Activated naive CD4-positive, alpha-beta T cell treated with anti-CD3 and anti-CD28 coated beads, Interleukin-2, amount 10 ng/mL, durations not matched to agents 7 days and 5 days (primary cell): Measurements from ENCODE around the gene PSORS1C1.

Experiments
- CTCF ChIA-PET: fragments of 350-600 bp; sonication (Branson Sonifier 250); formaldehyde crosslinking; loops from one replicate; lab custom pipeline; 2021; ENCODE audit warnings: antibody characterized with exemption; lab: Charles Lee
- DNase-seq: peaks from one replicate; pipeline ENCODE4 v3.0.0-alpha.2; 2020
- H3K27ac Mint-ChIP-seq: one replicate; pipeline ENCODE4 v1.8.0; 2021; ENCODE audit warnings: mild to moderate bottlenecking, moderate library complexity, mixed read lengths
- H3K27me3 Mint-ChIP-seq: one replicate; pipeline ENCODE4 v1.8.0; 2021; ENCODE audit warnings: mild to moderate bottlenecking, mixed read lengths
- H3K36me3 Mint-ChIP-seq: one replicate; pipeline ENCODE4 v1.8.0; 2021; ENCODE audit warnings: mixed read lengths
- H3K4me1 Mint-ChIP-seq: one replicate; pipeline ENCODE4 v1.8.0; 2021; ENCODE audit warnings: mixed read lengths
- H3K4me3 Mint-ChIP-seq: one replicate; pipeline ENCODE4 v1.8.0; 2021; ENCODE audit warnings: mild to moderate bottlenecking, moderate library complexity, mixed read lengths
- H3K9me3 Mint-ChIP-seq: one replicate; pipeline ENCODE4 v1.8.0; 2021; ENCODE audit warnings: mixed read lengths

Gene PSORS1C1

DNA sequence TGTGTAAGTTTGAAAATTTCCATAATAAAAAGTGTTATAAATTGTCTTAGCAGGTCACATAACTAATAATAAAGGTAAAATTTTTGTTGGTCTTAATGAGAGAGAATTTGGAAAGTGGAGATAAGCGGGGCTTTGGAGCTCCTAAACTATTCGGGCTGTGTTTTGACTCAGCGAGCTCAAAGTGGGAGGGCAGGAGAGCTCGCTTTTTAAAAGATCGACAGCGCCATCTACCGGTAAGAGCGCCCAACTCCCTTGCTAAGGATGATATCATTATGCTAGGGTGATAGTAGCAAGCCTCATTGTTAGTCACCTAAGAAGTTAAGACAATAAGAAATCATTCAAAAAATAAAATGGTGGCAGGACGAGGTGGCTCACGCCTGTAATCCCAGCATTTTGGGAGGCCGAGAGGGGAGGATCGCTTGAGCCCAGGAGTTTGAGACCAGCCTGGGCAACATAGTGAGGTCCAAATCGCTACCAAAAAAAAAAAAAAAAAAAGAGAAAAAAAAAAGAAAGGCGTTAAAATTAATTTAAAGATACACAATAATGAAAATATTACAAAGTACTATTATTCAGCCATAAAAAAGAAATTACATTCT lies 27.0 kb upstream of the PSORS1C1 start:
- peak; percentile 92 for DNase-seq
- no peaks in the 10 kb centered on the region for H3K36me3 Mint-ChIP-seq
- CTCF ChIA-PET, result interaction anchor here (0.6 to 11.7 kb wide), 27 partner anchors 8 to 606 kb away, joined by 3 to 202 read pairs (median 4); partner anchors contain the start of genes SFTA2, TCF19 and VARS2
- H3K4me1 Mint-ChIP-seq, result peaks cover 7% of the 10 kb centered on the region
- H3K4me3 Mint-ChIP-seq, result no peak overlapping the region
- no peak overlapping the region for H3K27ac Mint-ChIP-seq
- H3K27me3 Mint-ChIP-seq, result peaks cover 46% of the 10 kb centered on the region
- H3K9me3 Mint-ChIP-seq, result no peaks in the 10 kb centered on the region

DNA sequence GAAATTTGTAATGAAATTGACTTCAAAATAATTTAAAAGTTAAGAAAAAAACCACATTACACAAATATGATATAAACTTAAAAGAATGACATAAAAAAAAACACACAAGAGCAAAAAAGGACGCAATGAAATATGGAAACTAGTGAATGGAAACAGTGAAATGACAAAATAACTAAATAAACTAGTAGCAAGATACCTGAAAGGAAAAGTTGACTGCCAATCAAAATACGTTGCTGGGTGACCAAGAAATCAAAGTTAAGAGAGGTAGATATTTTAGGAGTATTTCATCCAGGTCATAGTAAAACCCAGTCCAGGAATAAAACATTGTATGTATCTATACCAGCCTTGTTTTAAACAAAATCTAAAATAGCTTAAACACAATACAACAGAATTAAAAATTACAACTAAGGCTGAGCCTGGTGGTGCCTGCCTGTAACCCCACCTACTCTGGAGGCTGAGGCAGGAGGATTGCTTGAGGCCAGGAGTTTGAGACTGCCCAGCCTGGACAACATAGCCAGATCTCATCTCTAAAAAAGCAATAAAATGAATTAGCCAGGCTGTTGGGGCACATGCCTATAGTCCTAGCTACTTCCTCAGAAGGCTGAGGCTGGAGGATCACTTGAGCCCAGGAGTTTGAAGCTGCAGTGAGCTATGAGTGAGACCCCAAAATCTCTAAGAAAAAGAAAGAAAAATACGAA lies 24.2 kb upstream of the PSORS1C1 start:
- H3K4me1 Mint-ChIP-seq, result peaks cover 26% of the 10 kb centered on the region
- no peak overlapping the region for H3K27ac Mint-ChIP-seq
- H3K27me3 Mint-ChIP-seq, result peaks cover 23% of the 10 kb centered on the region
- H3K9me3 Mint-ChIP-seq, result no peaks in the 10 kb centered on the region
- DNase-seq, result no peak
- CTCF ChIA-PET, result interaction anchor here (2.5 kb wide), 1 partner anchor 11 kb away, joined by 8 read pairs; no protein-coding TSS in a partner anchor
- H3K36me3 Mint-ChIP-seq, result peaks cover 3% of the 10 kb centered on the region
- H3K4me3 Mint-ChIP-seq, result no peak overlapping the region

DNA sequence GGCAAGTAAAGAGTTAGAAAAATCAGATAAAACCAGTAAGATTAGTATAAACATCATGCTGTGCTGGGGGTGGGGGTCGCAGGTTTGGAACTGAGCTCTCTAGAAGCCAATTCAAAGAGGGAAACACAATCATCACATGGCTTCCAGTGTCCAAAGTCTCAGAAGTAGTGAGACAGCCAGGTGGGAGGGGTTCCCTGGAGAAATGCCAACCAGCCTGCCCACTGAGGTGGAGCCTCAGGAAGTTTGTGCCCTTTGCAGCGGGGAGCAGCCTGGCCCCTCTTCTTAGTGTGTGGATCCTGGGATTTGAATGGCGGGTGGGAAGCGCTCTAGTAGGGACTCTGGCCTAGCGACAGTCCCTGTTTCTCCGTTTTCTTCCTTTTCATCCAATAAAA lies 23.6 kb upstream of the PSORS1C1 start:
- DNase-seq, result no peak
- peaks cover 31% of the 10 kb centered on the region for H3K4me1 Mint-ChIP-seq
- H3K27me3 Mint-ChIP-seq, result peaks cover 20% of the 10 kb centered on the region

DNA sequence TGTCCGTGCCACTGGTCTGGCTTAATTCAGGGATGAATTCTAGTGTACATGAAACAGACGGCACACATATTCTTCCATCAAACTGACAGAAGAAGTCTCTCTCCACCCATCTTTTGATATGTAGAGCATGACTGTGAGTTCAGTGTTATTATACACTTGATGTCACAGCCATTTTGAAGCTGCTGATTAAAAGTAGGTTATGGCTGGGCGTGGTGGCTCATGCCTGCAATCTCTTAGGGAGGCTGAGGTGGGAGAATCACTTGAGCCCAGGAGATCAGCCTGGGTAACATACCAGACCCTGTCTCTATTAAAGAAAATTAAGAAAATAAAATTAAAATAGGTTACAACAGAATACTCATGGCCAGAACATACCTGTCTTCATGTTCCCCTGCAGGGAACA lies 22.9 kb upstream of the PSORS1C1 start:
- CTCF ChIA-PET, result interaction anchor here (2.5 kb wide), 1 partner anchor 12 kb away, joined by 8 read pairs; no protein-coding TSS in a partner anchor
- H3K27ac Mint-ChIP-seq, result no peak overlapping the region

More for the DNA sequence above, 23.6 kb upstream of the PSORS1C1 start:
- Mint-ChIP-seq H3K36me3 (peaks cover 3% of the 10 kb centered on the region), H3K27ac (no peak overlapping the region), H3K4me3 (no peak overlapping the region), H3K9me3 (no peaks in the 10 kb centered on the region)
- CTCF ChIA-PET, result interaction anchor here (2.5 kb wide), 1 partner anchor 11 kb away, joined by 8 read pairs; no protein-coding TSS in a partner anchor

DNA sequence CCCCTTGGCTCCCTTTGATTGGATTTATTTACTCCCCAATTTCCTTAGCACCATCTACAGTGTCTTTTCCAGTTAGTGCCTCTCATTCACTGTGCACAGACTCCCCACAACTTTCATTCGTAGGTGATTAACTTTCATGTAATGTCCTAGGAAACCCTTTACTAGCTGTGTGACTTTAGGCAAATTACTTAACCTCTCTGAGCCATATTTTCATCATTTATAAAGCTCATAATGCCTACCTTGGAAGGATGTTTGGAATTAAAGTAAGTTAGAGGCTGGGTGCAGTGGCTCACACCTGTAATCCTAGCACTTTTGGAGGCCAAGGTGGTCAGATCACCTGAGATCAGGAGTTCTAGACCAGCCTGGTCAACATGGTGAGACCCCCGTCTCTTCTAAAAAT lies 22.4 kb upstream of the PSORS1C1 start:
- H3K27ac Mint-ChIP-seq, result no peak overlapping the region
- no peak for DNase-seq
- H3K4me1 Mint-ChIP-seq, result peaks cover 35% of the 10 kb centered on the region
- peaks cover 3% of the 10 kb centered on the region for H3K36me3 Mint-ChIP-seq
- H3K27me3 Mint-ChIP-seq, result peaks cover 17% of the 10 kb centered on the region
- H3K9me3 Mint-ChIP-seq, result no peaks in the 10 kb centered on the region
- no peak overlapping the region for H3K4me3 Mint-ChIP-seq
- CTCF ChIA-PET, result interaction anchor here (1.4 to 2.5 kb wide), 2 partner anchors 10 to 13 kb away, joined by 4 to 8 read pairs; no protein-coding TSS in a partner anchor

More for the DNA sequence above, 22.9 kb upstream of the PSORS1C1 start:
- Mint-ChIP-seq H3K9me3 (no peaks in the 10 kb centered on the region), H3K4me1 (peaks cover 35% of the 10 kb centered on the region), H3K4me3 (no peak overlapping the region), H3K27me3 (peaks cover 17% of the 10 kb centered on the region), H3K36me3 (peaks cover 3% of the 10 kb centered on the region)
- no peak for DNase-seq

DNA sequence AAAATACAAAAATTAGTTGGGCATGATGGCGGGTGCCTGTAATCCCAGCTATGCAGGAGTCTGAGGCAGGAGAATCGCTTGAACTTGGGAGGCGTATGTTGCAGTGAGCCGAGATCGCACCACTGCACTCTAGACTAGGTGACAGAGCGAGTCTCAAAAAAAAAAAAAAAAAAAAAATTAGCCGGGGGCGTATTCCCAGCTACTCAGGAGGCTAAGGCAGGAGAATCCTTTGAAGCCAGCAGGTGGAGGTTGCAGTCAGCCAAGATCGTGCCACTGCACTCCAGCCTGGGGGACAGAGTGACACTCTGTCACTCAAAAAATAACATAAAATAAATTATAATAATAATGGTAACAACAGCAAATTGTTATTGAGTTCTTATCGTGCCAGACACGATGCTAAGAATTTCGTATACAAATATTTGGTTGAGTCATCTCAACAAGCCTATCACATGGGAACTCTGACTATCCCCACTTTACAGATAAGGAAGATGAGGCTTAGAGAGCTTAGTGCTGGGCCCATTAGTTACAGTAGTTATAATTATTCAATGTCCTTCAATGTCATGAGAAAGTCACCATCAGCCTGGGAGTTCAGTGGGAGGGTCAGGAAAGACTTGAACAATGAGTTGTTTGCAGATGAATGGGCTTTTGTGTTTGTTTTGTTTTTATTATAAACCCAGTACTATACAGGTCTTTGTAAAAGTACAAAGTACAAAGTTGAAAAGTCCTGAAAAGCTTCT lies 21.7 kb upstream of the PSORS1C1 start:
- CTCF ChIA-PET, result interaction anchor here (0.7 to 2.5 kb wide), 7 partner anchors 10 to 560 kb away, joined by 3 to 13 read pairs (median 4); no protein-coding TSS in a partner anchor
- no peak overlapping the region for H3K4me3 Mint-ChIP-seq
- no peak overlapping the region for H3K27ac Mint-ChIP-seq
- no peaks in the 10 kb centered on the region for H3K9me3 Mint-ChIP-seq
- peaks cover 3% of the 10 kb centered on the region for H3K36me3 Mint-ChIP-seq
- peaks cover 13% of the 10 kb centered on the region for H3K27me3 Mint-ChIP-seq
- H3K4me1 Mint-ChIP-seq, result peaks cover 37% of the 10 kb centered on the region
- DNase-seq, result no peak

DNA sequence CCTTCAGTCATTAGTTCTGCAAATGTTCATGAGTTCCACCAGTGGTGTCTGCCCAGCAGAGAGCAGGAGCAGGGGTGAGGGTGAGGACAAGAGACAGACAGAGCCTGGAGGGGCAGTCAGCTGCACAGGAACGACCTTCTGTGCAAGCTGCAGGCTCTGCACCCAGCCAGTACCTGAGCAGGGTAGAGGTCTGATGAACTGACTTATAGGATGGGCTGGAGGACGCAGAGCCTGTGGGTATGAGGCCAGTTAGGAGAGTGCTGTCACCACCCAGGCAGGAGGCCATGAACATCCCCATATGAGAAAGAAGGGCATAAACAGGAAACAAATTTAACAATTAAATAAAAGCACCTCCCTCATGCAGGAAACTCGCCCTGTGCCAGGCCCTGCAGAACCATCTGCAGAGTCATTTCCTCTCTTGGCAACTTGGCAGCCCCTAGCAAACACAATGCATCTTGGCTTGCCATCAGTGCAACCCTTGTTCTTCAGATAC lies 20.2 kb upstream of the PSORS1C1 start:
- H3K36me3 Mint-ChIP-seq, result peaks cover 3% of the 10 kb centered on the region
- H3K27me3 Mint-ChIP-seq, result peaks cover 13% of the 10 kb centered on the region
- no peaks in the 10 kb centered on the region for H3K9me3 Mint-ChIP-seq
- CTCF ChIA-PET, result interaction anchor here (1.5 to 1.7 kb wide), 3 partner anchors 15 to 272 kb away, joined by 3 to 13 read pairs (median 4); no protein-coding TSS in a partner anchor
- peak; percentile 60 for DNase-seq
- peak overlapping the region; percentile 91 for H3K27ac Mint-ChIP-seq
- peaks cover 37% of the 10 kb centered on the region for H3K4me1 Mint-ChIP-seq
- H3K4me3 Mint-ChIP-seq, result no peak overlapping the region

DNA sequence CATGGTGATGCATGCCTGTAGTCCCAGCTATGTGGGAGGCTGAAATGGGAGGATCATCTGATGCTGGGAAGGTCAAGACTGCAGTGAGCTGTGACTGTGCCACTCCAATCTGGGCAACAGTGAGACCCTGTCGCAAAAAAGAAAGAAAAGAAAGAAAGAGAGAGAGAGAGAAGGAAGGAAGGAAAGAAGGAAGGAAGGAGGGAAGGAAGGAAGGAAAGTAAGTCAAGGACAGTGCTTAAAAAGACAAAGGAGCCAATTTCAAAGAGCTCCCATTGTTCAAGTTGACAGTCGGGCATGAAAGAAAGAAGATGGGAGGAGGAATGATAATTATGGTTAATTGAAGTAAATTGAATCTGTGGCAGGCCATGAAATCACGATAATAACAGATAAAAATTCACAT lies 18.4 kb upstream of the PSORS1C1 start:
- H3K9me3 Mint-ChIP-seq, result no peaks in the 10 kb centered on the region
- H3K27ac Mint-ChIP-seq, result no peak overlapping the region
- peaks cover 3% of the 10 kb centered on the region for H3K36me3 Mint-ChIP-seq
- peaks cover 37% of the 10 kb centered on the region for H3K4me1 Mint-ChIP-seq
- peaks cover 6% of the 10 kb centered on the region for H3K27me3 Mint-ChIP-seq
- DNase-seq, result no peak
- H3K4me3 Mint-ChIP-seq, result no peak overlapping the region
- CTCF ChIA-PET, result interaction anchor here (1.6 kb wide), 1 partner anchor 9 kb away, joined by 8 read pairs; no protein-coding TSS in a partner anchor

DNA sequence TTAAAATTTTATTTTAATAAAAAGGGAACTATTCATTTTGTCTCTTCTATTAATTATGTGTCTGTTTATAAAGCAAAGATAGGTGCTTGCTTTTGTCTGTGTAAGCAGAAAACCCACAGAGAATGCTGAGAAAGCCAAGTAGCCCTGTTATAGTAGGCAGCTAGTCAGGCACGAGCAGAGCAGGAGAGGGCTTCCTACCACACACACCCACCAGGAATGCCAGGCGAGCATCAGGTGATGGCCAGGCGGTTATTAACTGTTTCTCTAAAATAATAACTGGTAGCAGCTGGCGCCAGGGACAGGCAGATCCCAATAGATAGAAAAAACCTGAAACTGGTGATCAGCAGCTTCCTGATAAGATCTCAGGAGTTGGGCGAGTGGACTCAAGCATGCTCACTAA lies 17.9 kb upstream of the PSORS1C1 start:
- Mint-ChIP-seq H3K27ac (no peak overlapping the region), H3K4me1 (peaks cover 37% of the 10 kb centered on the region), H3K4me3 (no peak overlapping the region), H3K9me3 (no peaks in the 10 kb centered on the region), H3K36me3 (peaks cover 3% of the 10 kb centered on the region), H3K27me3 (peaks cover 9% of the 10 kb centered on the region)
- DNase-seq, result no peak
- CTCF ChIA-PET, result interaction anchor here (1.6 kb wide), 1 partner anchor 10 kb away, joined by 8 read pairs; no protein-coding TSS in a partner anchor

DNA sequence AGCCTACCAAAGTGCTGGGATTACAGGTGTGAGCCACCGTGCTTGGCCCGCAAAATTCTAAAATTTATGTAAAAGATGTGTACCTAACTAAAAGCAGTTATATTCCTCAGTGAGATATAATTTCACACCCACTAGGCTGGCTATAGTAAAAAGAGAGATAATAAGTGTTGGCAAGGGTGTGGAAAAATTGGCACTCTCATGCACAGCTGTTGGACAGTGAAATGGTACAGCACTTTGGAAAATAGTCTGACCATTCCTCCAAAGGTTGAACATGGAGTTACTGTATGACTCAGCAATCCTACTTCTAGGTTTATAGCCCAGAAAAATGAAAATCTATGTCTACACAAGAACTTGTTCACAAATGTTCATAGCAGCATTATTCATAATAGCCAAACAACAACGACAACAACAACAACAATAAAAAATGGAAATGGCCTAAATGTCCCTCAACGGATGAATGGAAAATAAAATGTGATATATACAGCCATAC lies 16.1 kb upstream of the PSORS1C1 start:
- H3K9me3 Mint-ChIP-seq, result no peaks in the 10 kb centered on the region
- peaks cover 14% of the 10 kb centered on the region for H3K27me3 Mint-ChIP-seq
- H3K27ac Mint-ChIP-seq, result no peak overlapping the region
- no peak overlapping the region for H3K4me3 Mint-ChIP-seq
- CTCF ChIA-PET, result no interaction called here
- peaks cover 3% of the 10 kb centered on the region for H3K36me3 Mint-ChIP-seq
- no peak for DNase-seq
- H3K4me1 Mint-ChIP-seq, result peaks cover 36% of the 10 kb centered on the region

DNA sequence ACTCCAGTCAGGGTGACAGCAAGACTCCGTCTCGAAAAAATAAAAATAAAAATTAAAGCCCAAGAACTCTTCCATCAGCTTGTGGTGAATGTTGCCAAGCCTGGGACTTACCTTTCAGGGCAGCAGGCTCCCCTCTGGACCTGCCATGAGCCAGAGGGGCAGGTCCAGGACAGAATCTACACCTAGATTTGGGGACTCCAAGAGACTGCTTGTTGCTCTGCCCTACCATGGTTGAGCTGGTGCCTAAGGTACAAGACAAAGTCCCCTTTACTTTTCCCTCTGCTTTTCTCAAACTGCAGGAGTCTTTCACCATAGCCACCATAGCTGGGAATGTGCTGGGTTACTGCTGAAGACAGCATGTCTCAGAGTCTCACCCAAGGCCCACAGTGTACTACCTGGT lies 11.5 kb upstream of the PSORS1C1 start:
- H3K27me3 Mint-ChIP-seq, result peaks cover 24% of the 10 kb centered on the region
- peaks cover 3% of the 10 kb centered on the region for H3K4me1 Mint-ChIP-seq
- H3K27ac Mint-ChIP-seq, result no peak overlapping the region
- H3K9me3 Mint-ChIP-seq, result no peaks in the 10 kb centered on the region
- no peaks in the 10 kb centered on the region for H3K36me3 Mint-ChIP-seq
- DNase-seq, result no peak
- CTCF ChIA-PET, result interaction anchor here (0.6 to 1.5 kb wide), 5 partner anchors 9 to 243 kb away, joined by 3 to 5 read pairs (median 4); partner anchors contain the start of gene C6orf15
- no peak overlapping the region for H3K4me3 Mint-ChIP-seq

DNA sequence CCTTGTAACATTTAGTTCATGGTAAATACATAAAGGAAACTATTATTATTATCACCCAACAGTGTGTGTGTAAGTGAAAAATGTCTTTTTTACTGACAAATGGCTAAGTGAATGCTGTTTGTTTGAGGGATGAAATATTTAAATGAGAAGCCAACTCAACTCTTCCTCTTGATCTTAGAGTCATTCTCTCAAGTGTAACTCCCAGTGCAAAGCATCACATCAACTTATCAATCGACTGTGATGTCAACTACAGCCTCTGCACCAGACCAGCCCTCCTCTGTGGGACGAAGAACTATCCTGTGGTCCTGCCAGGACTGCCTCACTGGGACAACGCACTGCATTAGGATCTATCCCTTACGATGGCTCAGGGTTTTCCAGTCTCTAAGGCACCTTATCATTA lies 7.5 kb upstream of the PSORS1C1 start:
- Mint-ChIP-seq H3K27ac (no peak overlapping the region), H3K36me3 (no peaks in the 10 kb centered on the region), H3K27me3 (peaks cover 42% of the 10 kb centered on the region), H3K9me3 (no peaks in the 10 kb centered on the region), H3K4me1 (peaks cover 3% of the 10 kb centered on the region), H3K4me3 (no peak overlapping the region)
- no peak for DNase-seq
- CTCF ChIA-PET, result no interaction called here

DNA sequence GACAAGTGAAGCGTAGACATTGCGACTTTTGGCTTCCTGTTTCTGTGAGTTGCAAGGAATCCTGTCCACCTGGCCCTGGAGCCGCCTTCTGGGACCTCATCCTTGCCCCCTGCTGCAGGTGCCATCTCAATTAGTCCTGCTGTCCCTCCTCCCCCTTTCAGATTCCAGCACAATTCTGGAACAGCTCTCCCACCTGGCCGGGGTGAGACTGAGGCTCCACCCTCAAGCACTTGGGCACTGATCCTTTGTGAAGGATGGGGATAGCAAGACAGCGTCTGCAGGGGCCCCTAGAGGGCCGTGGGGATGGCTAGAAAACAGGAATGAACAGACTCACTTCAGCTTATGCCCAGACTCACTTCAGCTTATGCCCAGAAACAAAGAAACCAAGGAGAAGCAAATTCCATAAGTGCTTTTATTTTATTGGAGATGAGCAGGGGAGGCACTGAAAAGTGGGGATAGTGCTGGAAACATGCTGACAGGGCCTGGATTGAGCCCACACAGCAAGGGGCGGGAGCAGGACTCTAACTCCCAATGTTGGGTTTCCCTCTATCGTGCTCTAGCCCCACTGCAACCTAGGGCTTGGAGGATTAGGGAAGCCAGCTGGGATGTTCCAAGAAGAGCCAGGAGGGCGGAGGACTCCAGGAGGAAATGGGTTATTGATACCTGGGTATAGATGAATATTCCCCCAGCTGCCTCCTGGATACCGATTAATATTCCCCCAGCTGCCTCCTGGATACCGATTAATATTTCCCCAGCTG lies 3.6 kb upstream of the PSORS1C1 start:
- no peak for DNase-seq
- no peaks in the 10 kb centered on the region for H3K9me3 Mint-ChIP-seq

More for the DNA sequence above, 3.6 kb upstream of the PSORS1C1 start:
- H3K4me3 Mint-ChIP-seq, result no peak overlapping the region
- H3K27me3 Mint-ChIP-seq, result peaks cover 63% of the 10 kb centered on the region
- H3K27ac Mint-ChIP-seq, result no peak overlapping the region
- H3K4me1 Mint-ChIP-seq, result no peaks in the 10 kb centered on the region
- CTCF ChIA-PET, result interaction anchor here (0.6 to 1.2 kb wide), 2 partner anchors 8 to 12 kb away, joined by 3 to 5 read pairs; no protein-coding TSS in a partner anchor
- no peaks in the 10 kb centered on the region for H3K36me3 Mint-ChIP-seq
